ENCODE measurements around the gene LRP5.

DNA sequence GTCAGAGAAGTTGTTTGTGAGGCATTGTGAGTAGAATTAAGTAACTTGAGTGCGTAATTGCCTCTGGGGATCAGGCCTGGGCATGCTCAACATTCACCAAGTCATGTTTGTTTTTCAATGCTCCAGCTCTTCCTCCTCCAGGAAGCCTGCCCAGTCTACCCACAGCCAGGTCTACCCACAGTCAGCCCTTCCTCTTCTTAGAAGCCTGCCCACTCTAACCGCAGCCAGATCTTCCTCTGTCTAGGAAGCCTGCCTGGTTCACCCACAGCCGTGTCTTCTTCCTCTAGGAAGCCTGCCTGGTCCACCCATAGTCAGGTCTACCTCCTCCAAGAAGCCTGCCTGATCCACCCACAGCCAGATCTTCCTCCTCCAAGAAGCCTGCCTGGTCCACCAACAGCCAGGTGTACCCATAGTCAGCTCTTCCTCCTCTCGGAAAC lies 25.0 kb downstream of the LRP5 start:
- TF ChIP-seq, protein P1, sequence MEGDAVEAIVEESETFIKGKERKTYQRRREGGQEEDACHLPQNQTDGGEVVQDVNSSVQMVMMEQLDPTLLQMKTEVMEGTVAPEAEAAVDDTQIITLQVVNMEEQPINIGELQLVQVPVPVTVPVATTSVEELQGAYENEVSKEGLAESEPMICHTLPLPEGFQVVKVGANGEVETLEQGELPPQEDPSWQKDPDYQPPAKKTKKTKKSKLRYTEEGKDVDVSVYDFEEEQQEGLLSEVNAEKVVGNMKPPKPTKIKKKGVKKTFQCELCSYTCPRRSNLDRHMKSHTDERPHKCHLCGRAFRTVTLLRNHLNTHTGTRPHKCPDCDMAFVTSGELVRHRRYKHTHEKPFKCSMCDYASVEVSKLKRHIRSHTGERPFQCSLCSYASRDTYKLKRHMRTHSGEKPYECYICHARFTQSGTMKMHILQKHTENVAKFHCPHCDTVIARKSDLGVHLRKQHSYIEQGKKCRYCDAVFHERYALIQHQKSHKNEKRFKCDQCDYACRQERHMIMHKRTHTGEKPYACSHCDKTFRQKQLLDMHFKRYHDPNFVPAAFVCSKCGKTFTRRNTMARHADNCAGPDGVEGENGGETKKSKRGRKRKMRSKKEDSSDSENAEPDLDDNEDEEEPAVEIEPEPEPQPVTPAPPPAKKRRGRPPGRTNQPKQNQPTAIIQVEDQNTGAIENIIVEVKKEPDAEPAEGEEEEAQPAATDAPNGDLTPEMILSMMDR (IDR thresholded peaks at IDR 0.05; ENCODE audit: insufficient read depth, low read length, poor library complexity, severe bottlenecking), result no peak
- no peak for TF ChIP-seq EZH2phosphoT487 (conservative IDR thresholded peaks at IDR 0.05; ENCODE audit: low read length)
